Subcutaneous adipose tissue (tissue), 4 donors: ENCODE measurements around the gene PSMB8. TPM values are rescaled to one million over a fixed set of nuclear protein-coding genes. Genes with fewer than 3 reads are reported as not detected.

Experiments used
- CTCF ChIP-seq: fragments of 450-650 bp; IDR thresholded peaks from one replicate; pipeline ENCODE4 v1.5.1; 2016; ENCODE audit warnings: low read depth, mild to moderate bottlenecking, control low read depth, antibody characterized with exemption, moderate library complexity
- total RNA-seq, 4 donors: library from RNA; depleted of rRNA; stranded (reverse); fragments of >200 nt; gene quantifications; one replicate each; pipeline ENCODE4 v1.1.0, GENCODE V29; 2016

PSMB8 gene
- total RNA-seq, 4 donors from 2014 or later: 20.5 to 61.4 (median 49.0) TPM

- no peak for TF ChIP-seq CTCF
Measured at GRCh38 chr6:32832535-32832934, 11.3 kb downstream of the PSMB8 start.

- TF ChIP-seq CTCF: no peak
Measured at GRCh38 chr6:32830936-32831335, 12.9 kb downstream of the PSMB8 start.

GRCh38 chr6:32830017-32830416 is 13.8 kb downstream of the PSMB8 start:
- no peak for TF ChIP-seq CTCF

- no peak for TF ChIP-seq CTCF
Measured at GRCh38 chr6:32829495-32829894, 14.4 kb downstream of the PSMB8 start.

GRCh38 chr6:32827025-32827424 is 16.8 kb downstream of the PSMB8 start:
- no peak for TF ChIP-seq CTCF

- TF ChIP-seq CTCF: no peak
Measured at GRCh38 chr6:32825966-32826365, 17.9 kb downstream of the PSMB8 start.

GRCh38 chr6:32819729-32820128 is 24.1 kb downstream of the PSMB8 start:
- TF ChIP-seq CTCF: no peak
